ENCODE data around the gene OR52E6. TPM values are rescaled to one million over a fixed set of nuclear protein-coding genes. Genes with fewer than 3 reads are reported as not detected.

The OR52E6 gene
- total and polyA plus RNA-seq, 2 experiments from 2014 or later, result not detected

DNA sequence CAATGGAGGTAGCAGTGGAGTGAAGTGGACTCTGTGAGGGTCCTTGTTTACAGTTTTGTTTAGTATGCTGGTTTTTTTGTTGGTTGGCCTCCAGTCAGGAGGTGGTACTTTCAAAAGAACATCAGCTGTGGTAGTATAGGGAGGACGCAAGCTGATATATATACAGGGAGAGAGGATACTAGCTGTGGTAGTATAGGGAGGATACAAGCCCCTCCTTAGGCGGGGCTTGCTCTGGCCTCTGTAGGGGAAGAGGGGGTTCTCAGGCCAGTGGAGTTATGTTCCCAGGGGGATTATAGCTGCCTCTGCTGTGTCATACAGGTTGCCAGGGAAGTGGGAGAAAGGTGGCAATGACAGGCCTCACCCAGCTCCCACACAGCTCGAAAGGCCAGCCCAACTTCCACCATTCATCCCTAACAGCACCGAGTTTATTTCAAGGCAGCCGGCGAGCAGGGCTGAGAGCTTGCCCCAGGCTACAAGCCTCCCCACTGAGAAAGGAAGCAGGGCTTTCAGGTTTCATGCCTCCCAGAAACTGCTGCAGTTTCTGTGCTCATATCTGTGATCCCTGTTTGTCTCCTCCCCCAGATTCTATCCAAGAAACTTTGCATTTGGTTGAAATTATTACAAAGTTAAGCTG, 10.4 kb downstream of the OR52E6 start:
- Mint-ChIP-seq H3K36me3 (ENCODE audit: low read depth) (peaks cover 6% of the 10 kb centered on the region; the same call in 2 of the 3 replicates), H3K9me3 (peaks cover 8% of the 10 kb centered on the region), H3K4me3 (no peak overlapping the region), H3K4me1 (peaks cover 6% of the 10 kb centered on the region; the same call in 2 of the 3 replicates), H3K27me3 (ENCODE audit: insufficient read depth, low read depth, poor library complexity) (no peaks in the 10 kb centered on the region), H3K27ac (peak overlapping the region; percentile 6; the same call in 1 of the 2 replicates)
- no peaks in the 10 kb centered on the region for H3K4me1 ChIP-seq (ENCODE audit: insufficient read depth)
- peak overlapping the region; percentile 98 for H2AFZ ChIP-seq
- DNase-seq (ENCODE audit: low spot score) (peak; percentile 33), ATAC-seq (peak; percentile 80)
- no peak overlapping the region for H3K4me2 ChIP-seq
- H3K36me3 ChIP-seq (ENCODE audit: insufficient read depth), result no peaks in the 10 kb centered on the region
- no peaks in the 10 kb centered on the region; the same call in 1 of the 2 replicates for H3K9me2 ChIP-seq (ENCODE audit: insufficient read depth)
- no peak overlapping the region for H3K4me3 ChIP-seq
- H3K27ac ChIP-seq (ENCODE audit: low read depth), result no peak overlapping the region
- no peaks in the 10 kb centered on the region for H3F3A ChIP-seq (replicated peaks; ENCODE audit: low read depth)
- H3K27me3 ChIP-seq (ENCODE audit: insufficient read depth), result no peaks in the 10 kb centered on the region
- H3K79me2 ChIP-seq (replicated peaks; ENCODE audit: insufficient read depth), result no peaks in the 10 kb centered on the region
- H4K20me1 ChIP-seq (replicated peaks; ENCODE audit: insufficient read depth), result no peaks in the 10 kb centered on the region
- TF ChIP-seq ZNF331 (CRISPR knock-in tag; IDR thresholded peaks at IDR 0.05; ENCODE audit: low read depth) (no peak), EZH2 (IDR thresholded peaks at IDR 0.05; ENCODE audit: low read depth, unreplicated experiment) (no peak), EZH2phosphoT487 (IDR thresholded peaks at IDR 0.05; ENCODE audit: unreplicated experiment) (no peak), NANOG (IDR thresholded peaks at IDR 0.05; ENCODE audit: borderline replicate concordance) (no peak)
- TF ChIP-seq, protein P1, sequence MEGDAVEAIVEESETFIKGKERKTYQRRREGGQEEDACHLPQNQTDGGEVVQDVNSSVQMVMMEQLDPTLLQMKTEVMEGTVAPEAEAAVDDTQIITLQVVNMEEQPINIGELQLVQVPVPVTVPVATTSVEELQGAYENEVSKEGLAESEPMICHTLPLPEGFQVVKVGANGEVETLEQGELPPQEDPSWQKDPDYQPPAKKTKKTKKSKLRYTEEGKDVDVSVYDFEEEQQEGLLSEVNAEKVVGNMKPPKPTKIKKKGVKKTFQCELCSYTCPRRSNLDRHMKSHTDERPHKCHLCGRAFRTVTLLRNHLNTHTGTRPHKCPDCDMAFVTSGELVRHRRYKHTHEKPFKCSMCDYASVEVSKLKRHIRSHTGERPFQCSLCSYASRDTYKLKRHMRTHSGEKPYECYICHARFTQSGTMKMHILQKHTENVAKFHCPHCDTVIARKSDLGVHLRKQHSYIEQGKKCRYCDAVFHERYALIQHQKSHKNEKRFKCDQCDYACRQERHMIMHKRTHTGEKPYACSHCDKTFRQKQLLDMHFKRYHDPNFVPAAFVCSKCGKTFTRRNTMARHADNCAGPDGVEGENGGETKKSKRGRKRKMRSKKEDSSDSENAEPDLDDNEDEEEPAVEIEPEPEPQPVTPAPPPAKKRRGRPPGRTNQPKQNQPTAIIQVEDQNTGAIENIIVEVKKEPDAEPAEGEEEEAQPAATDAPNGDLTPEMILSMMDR (conservative IDR thresholded peaks at IDR 0.05; ENCODE audit: low read depth in 2 of 2), result no peak

DNA sequence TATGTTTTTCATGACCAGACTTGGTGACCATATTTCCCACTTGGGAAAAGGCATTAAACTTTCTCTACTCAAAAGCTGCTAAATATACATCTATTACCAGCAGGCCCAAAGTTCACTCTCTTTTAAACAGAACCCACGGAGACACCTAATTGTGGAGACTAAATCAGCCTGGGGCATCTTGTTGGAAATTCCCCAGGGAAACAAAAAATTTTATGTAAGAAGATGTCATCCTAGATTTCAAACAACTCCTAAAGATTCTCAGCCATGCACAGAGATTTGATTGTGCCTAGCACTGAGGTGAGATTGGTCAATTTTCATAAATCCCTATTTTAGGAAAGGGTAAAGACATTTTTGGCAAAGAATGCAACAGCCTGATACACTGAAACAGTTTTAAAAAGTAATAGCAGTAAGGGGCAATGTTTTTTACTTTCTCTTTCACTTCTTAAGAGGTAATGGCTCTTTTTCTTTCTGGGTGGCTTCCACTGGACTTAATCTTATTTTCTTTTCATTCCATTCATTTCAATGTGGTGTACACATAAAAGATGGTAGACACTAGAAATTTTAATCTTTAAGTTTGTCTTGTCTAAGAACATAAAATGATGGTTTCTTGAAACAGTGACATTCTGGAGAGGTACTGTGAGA, 23.3 kb downstream of the OR52E6 start:
- Histone ChIP-seq H3K4me2 (no peak overlapping the region), H3K27me3 (ENCODE audit: insufficient read depth) (no peaks in the 10 kb centered on the region), H3F3A (replicated peaks; ENCODE audit: low read depth) (no peaks in the 10 kb centered on the region), H3K36me3 (ENCODE audit: insufficient read depth) (no peaks in the 10 kb centered on the region), H3K79me2 (replicated peaks; ENCODE audit: insufficient read depth) (no peaks in the 10 kb centered on the region), H3K27ac (ENCODE audit: low read depth) (no peak overlapping the region), H3K9me2 (ENCODE audit: insufficient read depth) (no peaks in the 10 kb centered on the region; the same call in 1 of the 2 replicates), H3K4me3 (no peak overlapping the region), H4K20me1 (replicated peaks; ENCODE audit: insufficient read depth) (no peaks in the 10 kb centered on the region), H2AFZ (no peak overlapping the region), H3K4me1 (ENCODE audit: insufficient read depth) (peaks cover 8% of the 10 kb centered on the region; the same call in 1 of the 2 replicates)
- H3K36me3 Mint-ChIP-seq (ENCODE audit: low read depth), result no peaks in the 10 kb centered on the region
- DNase-seq (ENCODE audit: low spot score), result no peak
- H3K27me3 Mint-ChIP-seq (ENCODE audit: insufficient read depth, low read depth, poor library complexity), result no peaks in the 10 kb centered on the region
- TF ChIP-seq EZH2phosphoT487 (IDR thresholded peaks at IDR 0.05; ENCODE audit: unreplicated experiment), result no peak
- H3K4me1 Mint-ChIP-seq, result peaks cover 7% of the 10 kb centered on the region; the same call in 2 of the 3 replicates
- no peak overlapping the region for H3K4me3 Mint-ChIP-seq
- no peak for ATAC-seq
- H3K27ac Mint-ChIP-seq, result no peak overlapping the region
- no peaks in the 10 kb centered on the region for H3K9me3 Mint-ChIP-seq

DNA sequence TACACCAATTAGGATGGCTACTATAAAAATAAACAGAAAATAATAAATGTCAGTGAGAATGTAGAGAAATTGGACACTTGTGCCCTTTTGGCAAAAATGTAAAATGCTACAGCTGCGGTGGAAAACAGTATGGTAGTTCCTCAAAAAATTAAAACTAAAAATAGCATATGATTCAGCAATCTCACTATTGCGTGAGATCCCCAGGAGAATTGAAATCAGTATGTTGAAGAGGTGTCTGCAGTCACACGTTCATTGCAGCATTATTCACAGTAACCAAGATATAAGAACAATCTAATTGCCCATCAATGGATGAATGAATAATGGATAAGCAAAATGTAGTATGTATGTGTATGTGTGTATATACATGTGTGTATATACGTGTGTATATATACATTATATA, 26.2 kb downstream of the OR52E6 start:
- peaks cover 13% of the 10 kb centered on the region; the same call in 1 of the 2 replicates for H3K4me1 ChIP-seq (ENCODE audit: insufficient read depth)
- ATAC-seq, result no peak
- no peaks in the 10 kb centered on the region for H3K36me3 ChIP-seq (ENCODE audit: insufficient read depth)
- no peaks in the 10 kb centered on the region for H3K27me3 ChIP-seq (ENCODE audit: insufficient read depth)
- no peak overlapping the region for H3K4me2 ChIP-seq
- no peak for DNase-seq (ENCODE audit: low spot score)
- Mint-ChIP-seq H3K4me3 (no peak overlapping the region), H3K27ac (no peak overlapping the region), H3K4me1 (peaks cover 11% of the 10 kb centered on the region; the same call in 2 of the 3 replicates), H3K9me3 (no peaks in the 10 kb centered on the region), H3K27me3 (ENCODE audit: insufficient read depth, low read depth, poor library complexity) (no peaks in the 10 kb centered on the region), H3K36me3 (ENCODE audit: low read depth) (no peaks in the 10 kb centered on the region)
- no peak overlapping the region for H2AFZ ChIP-seq
- H3F3A ChIP-seq (replicated peaks; ENCODE audit: low read depth), result no peaks in the 10 kb centered on the region
- no peaks in the 10 kb centered on the region for H4K20me1 ChIP-seq (replicated peaks; ENCODE audit: insufficient read depth)
- H3K79me2 ChIP-seq (replicated peaks; ENCODE audit: insufficient read depth), result no peaks in the 10 kb centered on the region
- H3K4me3 ChIP-seq, result no peak overlapping the region
- no peaks in the 10 kb centered on the region; the same call in 1 of the 2 replicates for H3K9me2 ChIP-seq (ENCODE audit: insufficient read depth)
- no peak overlapping the region for H3K27ac ChIP-seq (ENCODE audit: low read depth)
- TF ChIP-seq EZH2phosphoT487 (IDR thresholded peaks at IDR 0.05; ENCODE audit: unreplicated experiment) (no peak), ZNF331 (CRISPR knock-in tag; IDR thresholded peaks at IDR 0.05; ENCODE audit: low read depth) (no peak), CREB1 (CRISPR knock-in tag; IDR thresholded peaks at IDR 0.05; ENCODE audit: low read depth) (no peak)

Data from GM23338 (cell line).